Mesodermal cell (in vitro differentiated cells): ENCODE data around the gene ELL.
"Not testable (repeated sequence)": the region's sequence is repeated elsewhere in the genome, so short reads cannot be mapped to it uniquely, and the experiment has no call there.

Source experiments
- H3K27ac ChIP-seq: 2 replicates; pipeline ENCODE4 v1.7.0; 2013; ENCODE audit warnings: mild to moderate bottlenecking, low read depth, low read length, moderate library complexity; ENCODE audit not compliant: severe bottlenecking
- H3K36me3 ChIP-seq: 2 replicates; pipeline ENCODE4 v1.7.1; 2013; ENCODE audit warnings: mild to moderate bottlenecking, low read length, moderate library complexity; ENCODE audit not compliant: control insufficient read depth, insufficient read depth
- H3K4me1 ChIP-seq: one replicate; pipeline ENCODE4 v1.7.1; 2013; ENCODE audit warnings: mild to moderate bottlenecking, low read length; ENCODE audit not compliant: insufficient read depth, control insufficient read depth, poor library complexity, severe bottlenecking
- H3K4me3 ChIP-seq: 2 replicates; pipeline ENCODE4 v1.7.0; 2013; ENCODE audit warnings: low read length, control low read depth, mild to moderate bottlenecking; ENCODE audit not compliant: insufficient read depth, poor library complexity, severe bottlenecking; ENCODE audit errors: extremely low read depth
- H3K9me3 ChIP-seq: 2 replicates; pipeline ENCODE4 v1.7.1; 2013; ENCODE audit warnings: mild to moderate bottlenecking, low read length, moderate library complexity; ENCODE audit not compliant: control insufficient read depth
- WGBS, 2 experiments: methylation state at CpG; one replicate each; pipeline ENCODE4 v1.1.5; 2013; ENCODE audit warnings: missing lambda C conversion rate in 2 of 2; ENCODE audit not compliant: insufficient coverage in 2 of 2; 5-methylcytosine and 5-hydroxymethylcytosine counted together

The ELL gene

GRCh38 chr19:18532168-18532890, 10.5 kb upstream of the ELL start:
- 94 to 98% methylated on average over 16 to 17 of the region's 22 CpGs for WGBS, 2 experiments
- no peak overlapping the region for H3K4me3 ChIP-seq
- no peak overlapping the region for H3K27ac ChIP-seq
- H3K4me1 ChIP-seq: no peaks in the 10 kb centered on the region
- H3K36me3 ChIP-seq: peaks cover 49% of the 10 kb centered on the region
- H3K9me3 ChIP-seq: no peaks in the 10 kb centered on the region

GRCh38 chr19:18531485-18531884, 9.6 kb upstream of the ELL start:
- Histone ChIP-seq H3K9me3 (no peaks in the 10 kb centered on the region), H3K4me1 (no peaks in the 10 kb centered on the region), H3K36me3 (peaks cover 41% of the 10 kb centered on the region), H3K27ac (no peak overlapping the region), H3K4me3 (no peak overlapping the region)
- 98 to 100% methylated on average over 4 to 5 of the region's 9 CpGs for WGBS, 2 experiments

- Histone ChIP-seq H3K4me1 (no peaks in the 10 kb centered on the region), H3K27ac (no peak overlapping the region), H3K4me3 (no peak overlapping the region), H3K9me3 (no peaks in the 10 kb centered on the region), H3K36me3 (peaks cover 25% of the 10 kb centered on the region)
- 92 to 98% methylated on average over 5 to 7 of the region's 7 CpGs for WGBS, 2 experiments
These were observed 7.9 kb upstream of the ELL start for GRCh38 chr19:18529782-18530181.

DNA sequence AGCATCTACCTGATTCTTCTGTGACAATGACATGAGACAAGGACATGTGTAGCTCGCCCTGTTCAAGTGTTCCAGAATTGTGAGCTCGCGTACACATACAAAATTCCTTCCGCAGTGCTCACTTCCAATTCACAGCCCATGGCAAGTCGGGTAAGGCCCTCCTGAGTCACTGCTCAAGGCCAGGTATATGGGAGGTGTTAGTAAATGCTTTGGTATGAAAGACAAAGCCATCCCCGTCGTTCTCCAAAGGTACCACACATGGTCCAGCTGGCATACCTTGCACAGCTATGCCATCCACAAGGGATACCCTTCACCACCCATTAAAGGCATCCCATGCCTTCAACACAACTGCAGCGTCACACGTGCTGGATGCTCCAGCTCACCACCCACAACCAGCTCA, 4.4 kb upstream of the ELL start:
- Histone ChIP-seq H3K4me3 (no peak overlapping the region), H3K27ac (no peak overlapping the region), H3K9me3 (no peaks in the 10 kb centered on the region), H3K4me1 (no peaks in the 10 kb centered on the region), H3K36me3 (peaks cover 3% of the 10 kb centered on the region)
- 98 to 100% methylated on average over 6 to 8 of the region's 9 CpGs for WGBS, 2 experiments

DNA sequence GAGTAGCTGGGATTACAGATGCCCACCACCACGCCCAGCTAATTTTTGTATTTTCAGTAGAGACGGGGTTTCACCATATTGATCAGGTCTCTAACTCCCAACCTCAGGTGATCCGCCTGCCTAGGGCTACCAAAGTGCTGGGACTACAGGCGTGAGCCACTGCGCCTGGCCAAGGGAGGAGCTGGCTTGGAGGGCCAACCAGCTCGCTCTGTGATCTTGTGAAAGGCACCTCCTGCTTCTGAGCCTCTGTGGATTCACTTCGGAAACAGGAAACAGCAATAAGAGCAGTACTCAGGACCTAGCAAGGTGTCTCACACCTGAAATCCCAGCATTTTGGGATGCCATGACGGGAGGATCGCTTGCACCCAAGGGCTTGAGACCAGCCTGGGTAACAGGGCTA, 2.0 kb upstream of the ELL start:
- H3K9me3 ChIP-seq: no peaks in the 10 kb centered on the region
- H3K4me1 ChIP-seq: peaks cover 8% of the 10 kb centered on the region
- H3K27ac ChIP-seq: no peak overlapping the region
- no peak overlapping the region for H3K4me3 ChIP-seq
- peaks cover 4% of the 10 kb centered on the region for H3K36me3 ChIP-seq
- WGBS, 2 experiments: 80 to 91% methylated on average over 8 to 9 of the region's 9 CpGs

DNA sequence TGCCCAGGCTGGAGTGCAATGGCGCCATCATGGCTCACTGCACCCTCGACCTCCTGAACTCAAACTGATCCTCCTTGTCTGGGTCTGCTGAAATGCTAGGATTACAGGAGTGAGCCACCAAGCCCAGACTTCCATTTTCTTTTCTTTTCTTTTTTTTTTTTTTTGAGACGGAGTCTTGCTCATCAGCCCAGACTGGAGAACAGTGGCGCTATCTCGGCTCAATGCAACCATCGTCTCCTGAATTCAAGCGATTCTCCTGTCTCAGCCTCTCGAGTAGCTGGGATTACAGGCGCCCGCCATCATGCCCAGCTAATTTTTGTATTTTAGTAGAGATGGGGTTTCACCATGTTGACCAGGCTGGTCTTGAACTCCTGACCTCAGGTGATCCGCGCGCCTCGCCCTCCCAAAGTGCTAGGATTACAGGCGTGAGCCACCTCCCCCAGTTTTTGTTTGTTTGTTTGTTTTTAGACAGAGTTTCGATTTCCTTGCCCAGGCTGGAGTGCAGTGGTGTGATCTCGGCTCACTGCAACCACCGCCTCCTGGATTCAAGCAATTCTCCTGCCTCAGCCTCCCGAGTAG, 1.1 kb upstream of the ELL start:
- H3K4me1 ChIP-seq, H3K36me3 ChIP-seq, H3K9me3 ChIP-seq, H3K4me3 ChIP-seq: not testable (repeated sequence)
- H3K27ac ChIP-seq: peak overlapping the region; percentile 39
- 87 to 94% methylated on average over 18 to 19 of the region's 19 CpGs for WGBS, 2 experiments

DNA sequence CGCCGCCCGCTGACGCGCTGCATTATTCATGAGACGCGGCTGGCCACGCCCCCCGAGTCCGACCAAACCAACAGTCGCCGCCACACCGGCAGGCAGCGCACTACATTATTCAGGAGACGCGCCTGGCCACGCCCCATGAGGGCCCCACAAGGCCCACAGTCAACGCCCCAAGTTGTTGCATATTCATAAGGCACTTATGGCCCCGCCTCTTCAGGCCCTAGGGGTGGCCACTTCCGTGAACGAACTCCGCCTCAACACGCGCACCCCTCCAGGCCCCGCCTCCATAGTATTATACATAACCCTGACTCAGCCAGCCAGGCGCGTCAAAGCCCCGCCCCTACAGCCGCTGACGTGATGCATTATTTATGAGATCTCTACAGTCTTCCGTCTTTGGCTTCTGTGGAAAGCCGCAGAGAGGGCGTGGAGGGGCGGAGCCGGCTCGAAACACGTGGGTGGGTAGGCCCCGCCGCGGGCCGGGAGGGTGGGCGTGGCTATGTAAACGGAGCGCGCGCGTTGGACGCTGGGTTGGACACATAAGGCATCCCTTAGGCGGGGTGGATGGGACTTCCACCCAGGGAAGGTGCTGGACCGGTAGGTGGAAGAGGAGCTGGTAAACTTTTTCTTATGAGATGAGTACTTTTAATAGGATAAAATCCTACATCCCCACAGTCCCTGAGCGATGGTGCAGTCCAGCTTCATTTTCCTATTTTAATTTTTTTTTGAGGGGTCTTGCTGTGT, 423 bp upstream of the ELL start:
- H3K4me3 ChIP-seq: peak overlapping the region; percentile 96
- peaks cover 4% of the 10 kb centered on the region for H3K36me3 ChIP-seq
- H3K27ac ChIP-seq: peak overlapping the region; percentile 98
- peaks cover 8% of the 10 kb centered on the region for H3K4me1 ChIP-seq
- 0 to 2% methylated on average over 29 to 47 of the region's 51 CpGs for WGBS, 2 experiments
- no peaks in the 10 kb centered on the region for H3K9me3 ChIP-seq

DNA sequence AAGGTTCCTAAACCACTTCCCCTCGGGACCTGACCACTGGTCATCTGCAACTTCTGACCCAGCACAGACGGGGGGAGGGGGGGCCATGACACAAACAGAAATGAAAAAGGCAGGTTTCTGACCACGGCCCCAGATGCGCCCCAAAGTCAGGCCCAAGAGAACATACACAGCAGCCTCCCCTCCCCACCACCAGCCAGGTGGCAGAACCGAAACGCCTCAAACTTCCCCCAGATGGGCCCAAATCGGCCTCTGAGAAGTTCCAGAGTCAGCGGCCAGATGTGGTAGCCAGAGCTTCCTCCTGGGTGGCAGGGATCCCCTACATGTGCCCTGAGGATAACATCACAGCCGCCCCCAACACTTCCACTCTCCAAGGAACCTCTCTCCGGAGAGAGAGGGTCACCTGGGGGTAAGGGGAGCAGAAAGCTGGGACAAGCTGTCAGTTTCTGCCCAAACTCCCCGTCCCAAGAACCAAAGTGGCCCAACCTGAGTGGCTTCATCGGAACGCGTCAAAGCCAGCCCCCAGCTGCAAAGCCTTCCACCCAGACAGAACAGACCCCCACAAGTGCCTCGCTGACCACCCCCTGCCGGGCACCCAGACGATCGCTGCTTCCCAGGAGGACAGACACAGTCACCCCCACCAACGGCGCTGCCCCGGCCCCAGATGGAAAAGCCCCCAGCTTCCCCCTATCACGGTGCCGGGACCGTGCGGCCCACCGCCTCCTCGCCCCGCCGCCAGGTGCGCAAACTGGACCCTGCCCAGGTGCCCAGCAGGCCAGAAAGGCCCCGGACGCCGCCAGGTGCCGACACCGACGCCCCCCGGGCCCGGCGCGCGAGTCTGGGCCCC, 800 bp downstream of the ELL start:
- no peaks in the 10 kb centered on the region for H3K9me3 ChIP-seq
- peaks cover 4% of the 10 kb centered on the region for H3K36me3 ChIP-seq
- H3K4me1 ChIP-seq: peaks cover 11% of the 10 kb centered on the region
- peak overlapping the region; percentile 96 for H3K4me3 ChIP-seq
- 1 to 3% methylated on average over 26 to 30 of the region's 41 CpGs for WGBS, 2 experiments
- peak overlapping the region; percentile 98 for H3K27ac ChIP-seq

GRCh38 chr19:18519962-18520847, 1.7 kb downstream of the ELL start:
- Histone ChIP-seq H3K9me3 (no peaks in the 10 kb centered on the region), H3K4me3 (peak overlapping the region; percentile 96), H3K36me3 (peaks cover 4% of the 10 kb centered on the region), H3K27ac (peak overlapping the region; percentile 98), H3K4me1 (peaks cover 17% of the 10 kb centered on the region)
- 26 to 28% methylated on average over 11 to 12 of the region's 22 CpGs for WGBS, 2 experiments

DNA sequence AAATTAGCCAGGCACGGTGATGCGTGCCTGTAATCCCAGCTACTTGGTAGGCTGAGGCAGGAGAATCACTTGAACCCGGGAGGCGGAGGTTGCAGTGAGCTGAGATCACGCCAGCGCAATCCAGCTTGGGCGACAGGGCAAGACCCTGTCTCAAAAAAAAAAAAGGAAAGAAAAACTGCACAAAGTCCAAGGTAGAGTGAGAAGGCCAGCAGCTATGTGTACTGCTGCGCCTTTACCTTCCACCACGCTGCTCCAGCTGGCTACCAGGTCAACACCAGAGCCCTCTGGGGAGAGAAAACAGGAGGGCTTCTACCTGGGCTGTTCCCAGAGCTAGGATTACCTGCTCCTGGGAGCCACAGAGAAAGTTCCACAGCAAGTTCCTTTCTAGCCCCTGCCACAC, 3.2 kb downstream of the ELL start:
- Histone ChIP-seq H3K4me3 (no peak overlapping the region), H3K9me3 (no peaks in the 10 kb centered on the region), H3K36me3 (peaks cover 4% of the 10 kb centered on the region), H3K4me1 (peaks cover 24% of the 10 kb centered on the region), H3K27ac (no peak overlapping the region)
- 94 to 97% methylated on average over 9 of the region's 9 CpGs for WGBS, 2 experiments
